Measurements from ENCODE around the gene KPNA1.

KPNA1 gene

DNA sequence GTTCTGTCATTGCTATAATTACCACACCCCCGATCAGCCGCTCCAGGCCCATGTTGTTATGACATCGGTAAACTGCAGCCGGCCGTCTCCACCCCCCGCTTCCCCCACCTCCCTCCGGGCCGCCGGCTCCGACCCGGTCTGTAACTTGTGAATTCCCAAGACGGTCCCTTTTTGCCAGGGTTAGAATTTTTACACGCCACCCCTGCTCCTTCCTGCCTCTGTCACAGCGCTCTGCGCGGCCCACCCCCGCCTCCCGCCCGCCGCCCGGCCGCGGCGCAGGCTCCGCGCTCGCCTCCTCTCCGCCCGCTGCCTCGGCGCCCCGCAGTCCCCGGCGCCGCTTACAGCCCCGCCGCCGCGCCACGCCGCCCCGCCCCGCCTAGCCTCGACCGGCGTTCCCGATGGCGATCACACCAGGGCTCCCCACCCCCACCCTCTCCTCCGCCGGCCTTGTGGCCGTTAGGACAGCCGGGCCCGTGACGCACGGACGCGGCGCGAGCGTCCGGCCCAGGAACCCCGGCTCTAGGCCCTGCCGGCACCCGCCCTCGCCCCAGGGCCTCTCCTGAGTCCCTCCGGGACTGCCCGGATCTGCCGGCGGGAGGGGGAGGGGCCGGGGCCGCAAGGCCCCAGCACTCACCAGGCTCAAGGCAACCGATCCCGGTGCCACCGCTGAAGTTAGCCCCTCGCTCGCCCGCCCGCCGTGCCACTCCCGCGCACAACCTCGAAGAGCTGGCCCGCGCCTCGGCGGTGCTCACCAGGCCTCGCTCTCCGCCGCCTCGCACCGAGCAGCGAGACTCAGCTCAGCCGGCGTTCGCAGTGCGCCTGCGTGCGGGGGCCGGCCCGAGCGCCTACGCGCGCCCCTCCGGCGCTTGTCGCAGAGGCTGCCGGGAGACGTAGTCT lies at the start of gene KPNA1:
Gene KPNA1 (minus strand): TSS at position 817 of the 897 bp plus-strand sequence. CDS start 18,374 bp downstream, outside the sequence.
- peak; percentile 94 for DNase-seq

GRCh38 chr3:122564155-122564912 lies 49.6 kb upstream of the KPNA1 start, which contains the start of the genes DTX3L and PARP9:
Gene DTX3L (plus strand): TSS chr3:122564338. CDS start chr3:122564427, 89 bp downstream.
Gene PARP9 (minus strand): TSS chr3:122564300. CDS start chr3:122559620, 4,680 bp downstream.
- DNase-seq: peak; percentile 83

DNA sequence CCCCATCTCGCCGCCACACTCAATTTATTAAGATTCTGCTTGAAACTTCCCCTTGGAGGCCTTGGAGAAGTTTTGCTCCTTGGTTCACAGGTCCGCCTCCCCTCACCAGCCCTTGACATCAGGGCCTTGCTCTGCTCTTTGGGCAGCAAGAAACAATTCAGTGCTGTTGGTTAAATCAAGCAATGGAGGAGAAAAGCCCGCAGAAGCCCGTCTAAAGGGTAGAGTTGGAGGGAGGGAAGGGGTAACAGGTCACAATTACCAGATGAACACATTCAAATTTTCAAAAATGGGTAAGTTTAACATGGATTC lies 48.9 kb upstream of the KPNA1 start:
- DNase-seq: peak; percentile 39

DNA sequence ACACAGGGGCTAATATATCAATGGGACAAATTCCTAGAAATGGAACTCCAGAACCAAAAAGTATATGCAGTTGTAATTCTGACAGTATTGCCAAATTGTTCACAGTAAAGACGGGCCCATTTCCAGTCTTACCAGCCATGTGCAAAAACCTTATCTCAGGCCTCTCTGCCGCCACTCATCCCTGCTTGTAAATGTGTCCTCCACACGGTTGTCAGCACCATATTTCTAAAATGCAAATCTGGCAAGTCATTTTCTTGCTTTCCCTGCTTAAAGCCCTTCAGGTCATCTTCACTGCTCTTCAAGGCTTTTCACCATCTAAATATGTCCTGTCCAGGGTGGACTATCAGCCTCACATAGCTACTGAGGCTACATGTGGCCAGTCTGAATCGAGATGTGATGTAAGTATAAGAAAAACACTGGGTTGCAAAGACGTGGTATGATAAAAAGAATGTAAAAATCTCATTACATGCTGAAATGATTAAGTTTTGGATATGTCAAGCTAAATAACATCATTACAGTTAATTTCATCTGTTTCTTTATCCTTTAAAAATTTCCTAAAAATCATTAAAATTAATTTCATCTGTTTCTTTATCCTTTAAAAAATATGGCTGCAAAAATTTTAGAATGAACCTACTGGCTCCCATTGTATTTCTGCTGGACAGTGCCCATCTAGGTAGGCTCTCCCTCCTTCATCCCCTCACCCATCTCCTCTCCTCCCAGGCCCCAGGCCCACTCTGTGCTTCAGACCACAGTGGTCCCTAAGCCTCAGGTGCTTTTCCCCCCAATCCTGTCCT lies 48.4 kb upstream of the KPNA1 start:
- DNase-seq: no peak

- DNase-seq: peak; percentile 77
Observed at GRCh38 chr3:122560680-122561079, 45.9 kb upstream of the KPNA1 start.

DNA sequence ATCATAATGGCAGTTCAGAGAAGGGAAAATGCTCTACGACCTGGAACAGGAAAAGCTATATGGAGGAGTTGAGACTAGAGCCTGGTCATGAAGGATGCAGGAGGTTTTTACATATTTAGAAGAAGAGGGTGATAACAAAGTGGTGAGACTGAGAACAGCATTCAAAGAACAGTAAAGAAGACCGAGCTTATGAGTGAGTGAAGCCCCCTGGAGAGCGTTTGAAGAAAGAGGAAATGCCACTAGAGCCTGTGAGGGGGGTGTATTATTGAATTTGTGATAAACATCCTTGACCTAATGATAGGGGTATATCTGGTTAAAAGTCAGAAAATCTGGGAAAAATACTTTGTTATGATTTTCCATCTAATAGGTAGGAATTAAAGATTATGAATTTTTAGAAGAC lies 45.2 kb upstream of the KPNA1 start:
- DNase-seq: no peak

GRCh38 chr3:122558605-122559004 lies 43.9 kb upstream of the KPNA1 start:
- DNase-seq: no peak

GRCh38 chr3:122557356-122557755 lies 42.6 kb upstream of the KPNA1 start:
- no peak for DNase-seq

- no peak for DNase-seq
Observed at GRCh38 chr3:122555275-122556071, 40.7 kb upstream of the KPNA1 start.

DNA sequence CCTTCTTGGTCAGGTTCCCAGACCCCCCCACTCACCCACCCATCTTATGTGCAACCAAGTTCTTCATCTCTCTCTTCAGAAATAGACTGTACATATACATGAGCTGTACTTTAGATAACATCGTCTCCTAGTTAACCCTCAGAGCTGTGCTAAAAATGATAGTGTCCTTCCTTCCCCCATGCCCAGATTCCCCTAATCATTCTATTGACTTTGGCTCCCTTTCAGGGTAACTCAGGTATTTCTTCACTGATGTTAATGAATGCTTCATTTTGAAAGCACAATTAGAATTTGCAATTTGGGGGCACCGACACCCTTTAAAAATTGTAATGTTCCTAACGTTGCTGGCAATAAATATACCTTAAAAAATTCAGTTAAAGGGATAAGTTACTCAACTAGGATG lies 38.4 kb upstream of the KPNA1 start:
- no peak for DNase-seq

DNA sequence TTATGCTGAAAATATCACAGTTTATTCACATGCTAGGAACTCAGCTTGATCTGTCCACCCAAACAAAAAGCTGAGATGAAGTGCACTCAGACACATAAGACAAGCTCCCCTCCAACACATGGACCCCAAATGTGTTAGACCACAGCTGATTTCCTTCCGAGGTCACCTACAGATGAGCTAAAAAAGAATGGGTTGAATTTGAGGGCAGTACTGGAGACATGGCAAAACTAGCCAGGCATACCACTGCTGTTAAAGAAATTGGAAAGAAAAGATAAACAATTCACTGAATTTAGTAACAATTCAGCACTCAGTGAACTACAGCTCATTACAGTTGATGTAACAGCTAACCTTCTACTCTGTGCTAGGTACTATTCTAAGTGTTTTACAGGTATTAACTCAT lies 33.9 kb upstream of the KPNA1 start:
- DNase-seq: no peak

DNA sequence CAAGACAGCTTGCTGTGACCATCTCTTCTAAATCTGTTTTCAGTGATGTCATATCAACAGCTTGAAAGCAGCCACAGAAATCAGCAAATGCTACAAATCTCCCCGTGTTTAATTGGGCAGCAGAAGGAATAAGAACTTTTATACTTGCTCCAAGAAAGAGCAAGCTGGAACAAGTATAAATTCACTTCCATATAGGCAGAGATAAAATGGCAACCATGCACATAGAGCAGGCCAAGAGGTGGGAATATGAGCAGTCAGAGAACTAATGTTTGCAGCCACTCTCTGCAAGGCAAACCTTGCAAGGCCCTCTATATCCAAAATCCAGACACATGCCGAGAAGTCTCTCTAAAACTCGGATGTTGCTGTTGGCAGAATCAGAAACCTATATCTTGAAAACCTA lies 33.3 kb upstream of the KPNA1 start:
- no peak for DNase-seq

GRCh38 chr3:122546151-122546550 lies 31.4 kb upstream of the KPNA1 start:
- DNase-seq: no peak

- no peak for DNase-seq
Observed at GRCh38 chr3:122538956-122539490, 24.3 kb upstream of the KPNA1 start.

DNA sequence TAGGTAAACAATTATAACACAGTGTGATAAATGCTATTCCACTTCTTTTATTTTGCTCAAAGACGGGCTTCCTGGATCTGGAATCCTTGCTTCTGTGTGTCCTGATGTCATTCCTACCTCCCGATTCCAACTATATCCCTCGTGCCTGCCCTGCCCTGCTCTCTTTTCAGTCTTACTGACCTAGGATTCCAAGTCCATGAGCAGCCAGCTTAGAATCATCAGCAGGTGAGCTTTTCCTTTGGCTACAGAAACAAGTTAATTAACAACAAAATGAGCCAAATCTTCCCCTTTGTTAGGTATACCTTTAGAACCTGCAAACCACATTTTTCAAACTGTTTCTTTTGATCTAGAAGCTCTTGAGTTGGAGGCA lies 21.9 kb upstream of the KPNA1 start:
- DNase-seq: no peak

DNA sequence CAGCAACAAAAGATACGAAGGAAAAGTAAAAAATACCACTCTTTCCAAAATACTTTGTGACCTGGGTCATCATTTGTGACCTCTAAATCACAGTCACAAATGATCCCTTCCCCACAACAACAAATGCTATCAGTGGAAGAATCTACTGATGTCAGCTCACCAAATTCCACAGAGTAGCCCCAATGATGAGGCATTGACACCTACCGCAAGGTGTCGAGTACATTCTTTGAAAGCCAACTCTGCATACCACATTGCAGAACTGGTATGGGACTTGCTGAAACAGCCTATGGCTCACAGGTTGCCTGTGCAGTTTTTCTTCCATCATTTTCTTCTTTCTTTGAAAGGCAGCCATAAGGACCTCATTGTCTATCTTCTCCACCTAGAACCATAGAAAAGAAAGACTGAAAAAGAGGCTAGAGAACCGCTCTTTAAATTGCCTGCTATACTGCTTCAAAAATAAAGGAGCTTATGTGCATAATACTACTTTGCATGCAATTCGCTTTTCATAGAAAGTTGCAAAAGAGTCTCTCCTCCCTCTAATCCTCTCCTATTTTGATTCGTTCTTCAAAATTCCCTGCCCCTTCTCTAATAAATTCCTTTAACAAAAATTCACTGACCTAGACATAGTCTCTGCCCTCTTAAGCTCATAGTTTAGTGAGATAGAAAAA lies 21.4 kb upstream of the KPNA1 start:
- DNase-seq: no peak

DNA sequence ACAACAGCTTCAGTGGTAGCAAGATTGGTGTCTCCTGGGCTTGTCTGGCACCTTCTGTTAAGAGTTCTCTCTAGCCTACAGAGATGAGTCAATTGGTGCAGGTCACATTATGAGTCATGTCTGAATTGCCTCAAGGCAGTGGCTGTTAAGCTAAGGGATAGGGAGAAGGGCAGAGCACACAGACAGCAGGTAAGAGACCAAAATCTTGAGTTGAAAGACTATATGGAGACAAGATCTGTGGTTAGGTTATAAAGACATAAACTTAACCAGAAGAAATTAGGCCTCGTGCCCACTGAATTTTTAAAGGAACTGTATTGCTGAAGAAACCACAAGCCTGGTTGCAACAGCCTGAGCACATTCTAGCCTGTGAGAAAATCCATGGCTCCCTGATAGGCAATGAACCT lies 19.2 kb upstream of the KPNA1 start:
- peak; percentile 96 for DNase-seq

DNA sequence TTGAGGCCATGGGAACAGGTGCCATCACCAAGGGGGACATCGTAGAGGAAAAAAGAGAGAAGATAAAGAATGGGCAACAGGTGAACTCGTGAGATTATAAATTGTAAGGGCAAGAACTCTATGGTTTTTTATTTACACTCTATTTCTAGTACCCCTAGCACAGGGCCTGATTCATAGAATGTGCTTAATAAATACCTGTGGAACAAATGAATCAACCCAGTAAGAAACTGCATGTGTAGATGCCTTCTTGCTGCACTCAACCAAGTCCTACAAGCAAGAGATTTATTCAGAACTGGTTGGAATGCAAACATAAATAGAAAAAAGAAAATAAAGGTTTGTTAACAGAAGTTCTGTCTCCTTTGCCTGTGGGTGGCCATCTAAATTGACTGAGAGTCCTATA lies 18.7 kb upstream of the KPNA1 start:
- DNase-seq: no peak

DNA sequence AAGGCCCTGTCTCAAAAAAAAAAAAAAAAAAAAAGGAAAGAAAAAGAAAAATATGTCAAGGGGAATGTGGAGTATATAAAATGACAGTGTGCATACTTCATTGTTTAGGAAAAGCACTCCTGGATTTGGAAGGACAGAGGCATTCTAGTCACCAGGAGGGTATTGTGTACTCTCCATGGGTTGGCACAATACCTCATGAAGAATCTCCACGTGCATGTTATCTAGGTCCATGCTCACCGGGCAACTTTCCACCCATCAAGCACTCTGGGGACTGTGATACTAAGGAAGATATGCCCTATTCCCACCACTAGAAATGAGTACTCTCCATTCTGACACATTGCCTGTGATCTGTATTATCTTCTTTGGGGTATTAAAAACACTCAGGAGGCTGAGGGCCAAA lies 15.4 kb upstream of the KPNA1 start:
- no peak for DNase-seq

DNA sequence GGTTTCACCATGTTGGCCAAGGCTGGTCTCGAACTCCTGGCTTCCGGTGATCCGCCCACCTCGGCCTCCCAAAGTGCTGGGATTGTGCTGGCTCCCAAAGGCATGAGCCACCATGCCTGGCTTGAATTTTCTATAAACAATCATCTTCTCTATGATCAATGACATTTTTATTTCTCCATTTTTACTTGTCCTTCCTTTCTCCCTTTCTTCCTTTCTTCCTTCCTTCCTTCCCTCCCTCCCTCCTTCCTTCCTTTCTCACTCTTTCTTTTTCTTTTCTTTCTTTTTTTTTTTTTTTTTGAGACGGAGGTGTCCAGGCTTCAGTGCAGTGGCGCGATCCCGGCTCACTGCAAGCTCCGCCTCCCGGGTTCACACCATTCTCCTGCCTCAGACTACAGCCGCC lies 8.6 kb upstream of the KPNA1 start:
- DNase-seq: no peak

- DNase-seq: no peak
Observed at GRCh38 chr3:122520861-122521260, 6.1 kb upstream of the KPNA1 start.

DNA sequence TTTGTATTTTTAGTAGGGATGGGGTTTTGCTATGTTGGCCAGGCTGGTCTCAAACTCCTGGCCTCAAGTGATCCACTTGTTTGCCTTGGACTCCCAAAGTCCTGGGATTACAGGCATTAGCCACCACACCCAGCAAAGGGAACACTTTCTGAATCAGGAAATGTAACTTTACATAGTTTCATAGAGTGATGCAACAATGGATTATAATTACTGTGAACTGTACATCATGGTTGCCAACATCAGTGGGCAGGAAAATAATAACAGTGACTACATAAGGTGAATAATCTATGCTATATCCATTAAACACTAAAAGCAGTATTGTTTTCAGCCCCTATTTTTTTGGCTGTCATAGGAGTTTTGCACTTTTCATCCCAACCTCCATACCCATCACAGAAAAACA lies 5.0 kb upstream of the KPNA1 start:
- no peak for DNase-seq

Measured in activated CD4-positive, alpha-beta T cell treated with anti-CD3 and anti-CD28 coated beads, Interleukin-10, Interleukin-2, amounts not matched to agents 100 ng/mL and 50 ng/mL, durations not matched to agents 16 hours and 8 hours (primary cell).